ENCODE data around the gene TMEM190. TPM values are rescaled to one million over a fixed set of nuclear protein-coding genes. Genes with fewer than 3 reads are reported as not detected.

The TMEM190 gene
- total and polyA plus RNA-seq, 9 of the 15 experiments (the other 6 are each of a cell fraction or from before 2014, with no cell fraction given), result not detected

GRCh38 chr19:55339105-55339888 lies 37.3 kb upstream of the TMEM190 start, which contains the start of gene KMT5C (continued):
- TF ChIP-seq MAFF (IDR thresholded peaks at IDR 0.05; ENCODE audit: low read length) (no peak), GTF2B (IDR thresholded peaks at IDR 0.05; ENCODE audit: extremely low read depth, insufficient read length) (no peak), ZNF507 (tag; conservative IDR thresholded peaks at IDR 0.05) (no peak), KAT8 (IDR thresholded peaks at IDR 0.05; ENCODE audit: low read depth) (no peak), MEF2D (tag; conservative IDR thresholded peaks at IDR 0.05; ENCODE audit: low read depth) (no peak), RBBP5 (IDR thresholded peaks at IDR 0.05; ENCODE audit: borderline replicate concordance, insufficient read depth, low read length, poor library complexity, severe bottlenecking) (no peak), CREB3 (tag; conservative IDR thresholded peaks at IDR 0.05; ENCODE audit: low read depth) (no peak), DEAF1 (CRISPR knock-in tag; IDR thresholded peaks at IDR 0.05) (no peak), KLF10 (CRISPR knock-in tag; IDR thresholded peaks at IDR 0.05) (no peak), ARID2 (IDR thresholded peaks at IDR 0.05) (no peak), RFX1 (IDR thresholded peaks at IDR 0.05) (peak; percentile 98), ZNF263 (CRISPR knock-in tag; IDR thresholded peaks at IDR 0.05; ENCODE audit: borderline replicate concordance) (no peak; the same call in 1 of the 2 replicates), NCOA2 (IDR thresholded peaks at IDR 0.05; ENCODE audit: partially characterized antibody in 2 of 2) (no peak), CHD2 (IDR thresholded peaks at IDR 0.05; ENCODE audit: low read depth, low read length) (peak; percentile 89), SNRNP70 (optimal IDR thresholded peaks at IDR 0.05; ENCODE audit: low read depth, low read length) (no peak), SIN3A (IDR thresholded peaks at IDR 0.05; ENCODE audit: borderline replicate concordance in 2 of 2, control insufficient read depth in 1 of 2, low read depth in 2 of 2, low read length in 2 of 2) (no peak; a peak in 1 of 4 replicates), TRIM24 (IDR thresholded peaks at IDR 0.05) (no peak), E2F1 (CRISPR knock-in tag; IDR thresholded peaks at IDR 0.05) (peak; percentile 93)
- TF ChIP-seq, protein P1, sequence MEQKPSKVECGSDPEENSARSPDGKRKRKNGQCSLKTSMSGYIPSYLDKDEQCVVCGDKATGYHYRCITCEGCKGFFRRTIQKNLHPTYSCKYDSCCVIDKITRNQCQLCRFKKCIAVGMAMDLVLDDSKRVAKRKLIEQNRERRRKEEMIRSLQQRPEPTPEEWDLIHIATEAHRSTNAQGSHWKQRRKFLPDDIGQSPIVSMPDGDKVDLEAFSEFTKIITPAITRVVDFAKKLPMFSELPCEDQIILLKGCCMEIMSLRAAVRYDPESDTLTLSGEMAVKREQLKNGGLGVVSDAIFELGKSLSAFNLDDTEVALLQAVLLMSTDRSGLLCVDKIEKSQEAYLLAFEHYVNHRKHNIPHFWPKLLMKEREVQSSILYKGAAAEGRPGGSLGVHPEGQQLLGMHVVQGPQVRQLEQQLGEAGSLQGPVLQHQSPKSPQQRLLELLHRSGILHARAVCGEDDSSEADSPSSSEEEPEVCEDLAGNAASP (IDR thresholded peaks at IDR 0.05), result no peak

Data from K562 (cell line).